Sciatic nerve (tissue), 2 donors: Measurements from ENCODE around the gene IFITM10. TPM values are rescaled to one million over a fixed set of nuclear protein-coding genes. Genes with fewer than 3 reads are reported as not detected.
A peak's percentile ranks its signal among the peaks of the same experiment; 100 is the strongest.
"Not testable (repeated sequence)": the region's sequence is repeated elsewhere in the genome, so short reads cannot be mapped to it uniquely, and the experiment has no call there.

Source experiments
- ATAC-seq: fragments of 200-7000 bp; cut with Tn5 transposase; one replicate; pipeline ENCODE4 v1.9.1; 2020; ENCODE audit warnings: mild to moderate bottlenecking, moderate library complexity
- DNase-seq: peaks from one replicate; pipeline ENCODE4 v3.0.0-alpha.2; 2020; ENCODE audit warnings: low spot score
- intact Hi-C: fragments of 100-400 bp; cut with DNase I; formaldehyde crosslinking; loops from one replicate; pipeline ENCODE4 v1.14.2; 2022
- total RNA-seq: library from RNA; stranded (reverse); fragmentation: NEBNext Ultra II Directional; extraction: Animal tissue kit (Norgen Biotek cat#: 25700); gene quantifications from one replicate; pipeline ENCODE4 v1.2.1, GENCODE V29; 2021
- donor health status: DM: no; HTN: no; CAD: no.
- donor health status: DM: no; HTN: no; CAD: no.

IFITM10 gene
- total RNA-seq, 1 donor from 2014 or later = 3.4 TPM

DNA sequence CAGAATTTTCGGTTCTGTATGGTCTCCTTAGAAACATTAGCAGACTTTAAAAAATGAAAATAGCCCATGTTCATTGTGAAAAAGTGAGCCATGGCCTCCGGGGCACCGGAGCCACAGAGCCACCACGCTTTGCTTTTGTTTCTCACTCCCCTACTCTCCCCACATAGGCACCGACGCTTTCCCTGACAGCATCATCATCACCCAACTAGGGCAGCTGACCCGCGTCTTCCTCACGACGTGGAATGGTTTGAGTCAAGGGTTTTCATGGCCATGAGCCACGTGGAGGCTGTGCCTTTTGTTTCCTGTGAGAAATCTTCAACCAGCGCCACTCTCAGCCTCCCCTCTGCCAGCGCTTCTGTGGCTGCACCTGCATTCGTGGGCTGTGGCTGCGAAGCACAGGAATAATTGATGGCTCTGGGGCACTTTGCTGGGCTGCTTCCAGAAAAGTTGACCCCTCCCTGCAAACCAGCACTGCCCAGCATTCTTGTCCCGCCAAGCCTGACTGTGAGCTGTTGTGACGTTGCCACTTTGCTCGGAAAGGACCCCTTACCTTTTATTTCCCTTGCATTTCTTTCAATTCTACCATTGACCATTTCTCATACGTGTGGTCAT is 62.0 kb downstream of the IFITM10 start:
- intact Hi-C loops, DNase-seq, ATAC-seq: not testable (repeated sequence)

DNA sequence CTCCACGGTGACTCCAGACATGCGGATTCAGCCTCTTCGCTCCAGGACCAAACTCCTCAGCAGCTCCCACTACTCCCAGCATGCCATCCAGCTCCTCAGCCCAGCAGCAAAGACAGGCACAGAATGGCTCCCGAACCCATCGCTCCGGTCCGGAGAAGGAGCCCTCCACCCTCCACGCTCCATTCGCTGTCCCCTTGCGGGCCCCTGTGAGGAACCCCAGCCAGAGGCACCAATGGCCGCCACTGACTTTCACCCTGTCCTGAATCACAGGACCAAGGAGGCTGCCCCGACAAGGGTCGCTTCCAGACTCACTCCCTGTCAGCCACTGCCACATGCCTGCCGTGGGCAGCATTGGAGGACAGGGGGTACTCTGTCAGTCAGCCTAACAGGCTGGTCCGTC is 64.2 kb downstream of the IFITM10 start:
- ATAC-seq = peak; percentile 23
- DNase-seq, intact Hi-C loops: not testable (repeated sequence)

DNA sequence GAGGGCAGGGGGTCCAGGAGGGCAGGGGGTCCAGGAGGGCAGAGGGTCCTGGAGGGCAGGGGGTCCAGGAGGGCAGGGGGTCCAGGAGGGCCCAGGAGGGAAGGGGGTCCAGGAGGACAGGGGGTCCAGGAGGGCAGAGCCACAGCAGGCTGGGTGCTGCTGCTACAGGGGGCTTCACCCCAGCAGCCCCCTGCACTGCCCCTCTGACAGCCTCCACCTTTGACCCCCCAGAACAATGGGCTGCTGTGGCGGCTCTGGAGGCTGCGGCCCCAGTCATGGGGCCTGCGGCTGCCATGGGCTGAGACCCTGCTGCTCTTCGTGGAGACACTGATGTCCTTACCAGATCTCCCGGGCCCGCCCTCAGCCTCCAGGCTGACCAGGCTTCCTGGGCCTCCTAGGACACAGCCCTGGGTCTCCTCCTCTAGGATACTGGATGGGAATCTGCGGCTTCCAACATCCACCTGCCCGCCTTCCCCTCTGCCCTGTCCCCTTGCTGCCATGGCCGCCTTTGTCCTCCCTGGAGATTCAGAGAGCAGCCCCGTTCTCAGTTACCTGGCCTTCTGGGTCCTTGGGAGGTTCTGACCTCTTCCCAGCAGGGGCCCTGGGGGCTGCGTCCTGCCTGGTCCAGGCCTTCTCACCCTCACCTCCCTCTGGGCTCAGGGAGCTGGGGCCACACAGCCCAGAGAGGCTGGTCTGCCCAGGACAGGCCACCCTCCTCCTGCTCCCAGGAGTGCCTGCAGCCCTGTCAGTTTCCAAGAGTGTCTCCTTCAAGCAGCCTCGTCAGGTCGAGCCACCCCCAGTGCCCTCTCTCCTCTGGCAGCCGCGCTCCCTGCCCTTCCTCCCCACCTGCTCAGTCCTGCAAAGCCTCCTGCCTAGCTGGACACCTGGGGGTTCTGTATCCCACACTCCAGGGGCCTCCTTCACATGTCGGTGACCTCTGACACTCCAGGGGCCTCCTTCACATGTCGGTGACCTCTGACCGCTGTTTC is 65.2 kb downstream of the IFITM10 start:
- peak; percentile 11 for ATAC-seq
- intact Hi-C loops, DNase-seq: not testable (repeated sequence)

DNA sequence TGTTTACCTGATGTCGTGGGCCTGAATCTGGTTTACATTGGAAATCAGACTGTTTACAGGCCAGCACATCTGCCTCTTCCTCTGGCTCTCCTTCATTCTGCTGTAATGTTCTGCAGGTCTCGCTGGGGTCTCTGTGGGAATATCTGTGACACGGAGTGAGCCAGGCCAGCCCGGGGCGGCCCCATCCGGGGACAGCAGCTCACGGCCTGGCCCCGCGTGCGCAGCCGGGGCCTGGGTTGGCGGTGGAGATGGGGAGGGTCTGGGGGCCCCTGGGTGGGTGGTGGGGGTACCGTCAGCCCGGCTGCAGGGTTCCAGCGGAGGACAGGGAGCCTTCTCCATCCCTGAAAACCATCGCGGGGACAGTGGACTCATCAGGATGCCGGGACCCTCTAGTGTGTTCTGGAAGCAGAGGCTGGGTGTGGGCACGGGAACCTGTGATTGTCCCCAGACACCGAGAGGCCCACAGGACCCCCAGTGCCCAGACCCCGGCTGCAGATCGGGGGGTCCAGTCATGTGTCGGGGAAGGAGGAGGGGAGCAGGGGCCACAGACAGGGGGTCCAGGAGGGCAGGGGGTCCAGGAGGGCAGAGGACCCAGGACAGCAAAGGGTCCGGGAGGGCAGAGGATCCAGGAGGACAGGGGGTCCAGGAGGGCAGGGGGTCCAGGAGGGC is 66.4 kb downstream of the IFITM10 start:
- intact Hi-C loops, DNase-seq: not testable (repeated sequence)

DNA sequence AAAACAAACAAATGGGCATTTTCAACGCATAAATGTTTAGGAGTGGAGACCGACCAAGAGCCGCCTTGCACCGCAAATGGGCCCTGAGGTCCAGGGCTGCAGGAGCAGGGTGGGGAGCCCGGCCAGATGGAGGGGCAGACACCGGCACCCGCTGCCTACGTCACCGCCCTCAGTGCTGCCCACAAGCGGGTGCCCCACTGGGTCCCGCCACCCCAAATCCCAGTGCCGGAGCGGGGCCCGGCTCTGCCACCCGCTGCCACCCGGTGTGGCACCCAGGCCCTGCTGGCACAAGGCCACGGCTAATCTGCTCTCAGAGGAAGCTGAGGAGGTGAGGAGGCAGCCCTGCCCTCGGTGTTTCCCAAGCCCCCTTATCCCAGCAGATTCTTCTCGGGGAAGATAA is 67.2 kb downstream of the IFITM10 start:
- DNase-seq, ATAC-seq, intact Hi-C loops: not testable (repeated sequence)

More for the DNA sequence above, 66.4 kb downstream of the IFITM10 start:
- ATAC-seq = peak; percentile 56

Other genes with a start within 250 kb of the IFITM10 start
- gene DUSP8, start 178.3 kb downstream of the IFITM10 start, total RNA-seq = 8.9 TPM
- gene KRTAP5-1, start 165.3 kb downstream of the IFITM10 start, total RNA-seq = not detected
- not detected for gene KRTAP5-2, start 152.3 kb downstream of the IFITM10 start, total RNA-seq
- not detected for gene KRTAP5-3, start 142.1 kb downstream of the IFITM10 start, total RNA-seq
- not detected for gene KRTAP5-4, start 128.5 kb downstream of the IFITM10 start, total RNA-seq
- gene KRTAP5-5, start 120.8 kb downstream of the IFITM10 start, total RNA-seq = not detected
- gene KRTAP5-6, start 53.4 kb downstream of the IFITM10 start, total RNA-seq = not detected
- 554 TPM for gene CTSD, start 13.3 kb upstream of the IFITM10 start, total RNA-seq
- gene SYT8, start 84.4 kb upstream of the IFITM10 start, total RNA-seq = 1.1 TPM
- not detected for gene TNNI2, start 88.4 kb upstream of the IFITM10 start, total RNA-seq
- gene LSP1, start 102.5 kb upstream of the IFITM10 start, total RNA-seq = 89.6 TPM
- not detected for gene PRR33, start 141.3 kb upstream of the IFITM10 start, total RNA-seq
- gene TNNT3, start 169.1 kb upstream of the IFITM10 start, total RNA-seq = 35.6 TPM
- 39.5 TPM for gene MRPL23, start 196.7 kb upstream of the IFITM10 start, total RNA-seq
- gene H19, start 247.2 kb upstream of the IFITM10 start, total RNA-seq = 1,096 TPM